ENCODE measurements around the gene PRKCB. TPM values are rescaled to one million over a fixed set of nuclear protein-coding genes. Genes with fewer than 3 reads are reported as not detected.

The PRKCB gene
- polyA plus RNA-seq, 3 donors: 57.4 to 87.4 (median 75.5) TPM

DNA sequence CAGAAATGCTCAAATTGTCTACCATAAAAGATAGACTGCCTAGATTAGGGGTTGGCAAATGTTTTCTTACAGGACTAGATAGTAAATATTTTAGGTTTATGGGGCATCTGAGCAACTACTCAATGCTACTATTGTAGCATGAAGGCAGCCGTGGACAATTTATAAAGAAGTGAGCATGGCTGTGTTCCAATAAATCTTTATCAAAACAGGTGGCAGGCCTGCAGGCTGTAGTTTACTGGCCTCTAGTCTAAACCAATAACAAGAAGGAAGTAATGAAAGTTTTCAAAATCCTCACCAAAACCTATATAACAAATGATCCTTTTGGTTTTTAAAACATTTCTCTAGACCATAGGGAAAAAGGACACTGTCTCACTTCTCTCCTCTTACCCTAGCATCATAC lies 105.2 kb downstream of the PRKCB start:
- Histone ChIP-seq H3K4me1 (ENCODE audit: control insufficient read depth in 1 of 2, insufficient read depth in 2 of 2, low read length in 2 of 2) (peaks cover 5 to 8% of the 10 kb centered on the region in 2 donors), H4K20me1 (ENCODE audit: insufficient read depth, low read length) (peaks cover 98% of the 10 kb centered on the region), H3K79me2 (ENCODE audit: insufficient read depth, low read length) (peaks cover 75% of the 10 kb centered on the region), H3K9ac (ENCODE audit: insufficient read depth, low read length, poor library complexity, severe bottlenecking) (no peak overlapping the region), H3K36me3 (replicated peaks in 1 of 2; ENCODE audit: control insufficient read depth in 1 of 2, insufficient read depth in 2 of 2, low read length in 2 of 2) (peaks cover 0 to 8% of the 10 kb centered on the region in 2 donors), H3K27me3 (ENCODE audit: control insufficient read depth in 2 of 2, insufficient read depth in 2 of 2, low read length in 2 of 2) (no peaks in the 10 kb centered on the region), H3K4me2 (replicated peaks; ENCODE audit: extremely low read depth, low read length, poor library complexity, severe bottlenecking) (no peak overlapping the region), H3K27ac (ENCODE audit: low read depth in 1 of 2, low read length in 2 of 2) (no peak overlapping the region), H2AFZ (ENCODE audit: insufficient read depth, low read depth, low read length, poor library complexity, severe bottlenecking) (no peak overlapping the region), H3K4me3 (replicated peaks in 1 of 3; ENCODE audit: low read depth in 2 of 3, low read length in 3 of 3) (no peak overlapping the region), H3K9me3 (replicated peaks in 1 of 2; ENCODE audit: control insufficient read depth in 1 of 2, insufficient read depth in 1 of 2, low read length in 2 of 2) (no peaks in the 10 kb centered on the region)
- Mint-ChIP-seq H3K4me1 (peaks cover 31% of the 10 kb centered on the region), H3K27me3 (ENCODE audit: low read depth in 3 of 3) (no peaks in the 10 kb centered on the region), H3K9me3 (peaks cover 0 to 2% (median 0%) of the 10 kb centered on the region in 7 donors), H3K4me3 (no peak overlapping the region), H3K36me3 (peaks cover 11 to 12% of the 10 kb centered on the region in 2 donors), H3K27ac (peak overlapping the region in 2 of 7 donors; percentile 48 to 51)
- TF ChIP-seq CTCF (IDR thresholded peaks at IDR 0.05): no peak
- no peak for DNase-seq
- WGBS (ENCODE audit: insufficient coverage): no CpG with 5 or more reads among the region's 1 CpG
- intact Hi-C loops (cut with micrococcal nuclease): no loop called here

GRCh38 chr16:23941963-23942564 lies 106.3 kb downstream of the PRKCB start:
- peaks cover 0 to 2% (median 0%) of the 10 kb centered on the region in 3 donors for H3K27me3 Mint-ChIP-seq (ENCODE audit: low read depth in 3 of 3)
- Histone ChIP-seq H2AFZ (ENCODE audit: insufficient read depth, low read depth, low read length, poor library complexity, severe bottlenecking) (no peak overlapping the region), H3K9me3 (replicated peaks in 1 of 2; ENCODE audit: control insufficient read depth in 1 of 2, insufficient read depth in 1 of 2, low read length in 2 of 2) (no peaks in the 10 kb centered on the region), H3K27ac (ENCODE audit: low read depth in 1 of 2, low read length in 2 of 2) (no peak overlapping the region), H3K36me3 (replicated peaks in 1 of 2; ENCODE audit: control insufficient read depth in 1 of 2, insufficient read depth in 2 of 2, low read length in 2 of 2) (peaks cover 0 to 10% of the 10 kb centered on the region in 2 donors), H3K27me3 (ENCODE audit: control insufficient read depth in 2 of 2, insufficient read depth in 2 of 2, low read length in 2 of 2) (no peaks in the 10 kb centered on the region), H3K79me2 (ENCODE audit: insufficient read depth, low read length) (peaks cover 74% of the 10 kb centered on the region), H3K4me1 (ENCODE audit: control insufficient read depth in 1 of 2, insufficient read depth in 2 of 2, low read length in 2 of 2) (peaks cover 5 to 8% of the 10 kb centered on the region in 2 donors), H3K9ac (ENCODE audit: insufficient read depth, low read length, poor library complexity, severe bottlenecking) (no peak overlapping the region), H3K4me2 (replicated peaks; ENCODE audit: extremely low read depth, low read length, poor library complexity, severe bottlenecking) (no peak overlapping the region), H4K20me1 (ENCODE audit: insufficient read depth, low read length) (peaks cover 98% of the 10 kb centered on the region), H3K4me3 (replicated peaks in 1 of 3; ENCODE audit: low read depth in 2 of 3, low read length in 3 of 3) (no peak overlapping the region)
- H3K27ac Mint-ChIP-seq: no peak overlapping the region
- WGBS (ENCODE audit: insufficient coverage): 96% methylated on average over 3 of the region's 5 CpGs
- H3K4me1 Mint-ChIP-seq: peaks cover 33% of the 10 kb centered on the region
- H3K9me3 Mint-ChIP-seq: peaks cover 0 to 2% (median 0%) of the 10 kb centered on the region in 7 donors
- intact Hi-C loops (cut with micrococcal nuclease): no loop called here
- DNase-seq: no peak
- no peak for TF ChIP-seq CTCF (IDR thresholded peaks at IDR 0.05)
- no peak overlapping the region for H3K4me3 Mint-ChIP-seq
- H3K36me3 Mint-ChIP-seq: peaks cover 14% of the 10 kb centered on the region in 2 donors

Data from CD14-positive monocyte (primary cell).